Activated naive CD4-positive, alpha-beta T cell treated with anti-CD3 and anti-CD28 coated beads for 36 hours (primary cell): ENCODE results near the gene SLC2A4. TPM values are rescaled to one million over a fixed set of nuclear protein-coding genes. Genes with fewer than 3 reads are reported as not detected.

ENCODE experiments used
- CTCF ChIA-PET: fragments of 350-600 bp; sonication (Branson Sonifier 250); formaldehyde crosslinking; loops from one replicate; lab custom pipeline; 2021; ENCODE audit warnings: antibody characterized with exemption; lab: Charles Lee
- DNase-seq: peaks from one replicate; pipeline ENCODE4 v3.0.0-alpha.2; 2020
- H3K27ac Mint-ChIP-seq: one replicate; pipeline ENCODE4 v1.8.0; 2021; ENCODE audit warnings: mild to moderate bottlenecking, mixed read lengths
- H3K27me3 Mint-ChIP-seq: one replicate; pipeline ENCODE4 v1.8.0; 2021; ENCODE audit warnings: low read depth, mixed read lengths
- H3K36me3 Mint-ChIP-seq: one replicate; pipeline ENCODE4 v1.8.0; 2021; ENCODE audit warnings: low read depth, mixed read lengths
- H3K4me1 Mint-ChIP-seq: one replicate; pipeline ENCODE4 v1.8.0; 2021; ENCODE audit warnings: low read depth, mixed read lengths
- H3K4me3 Mint-ChIP-seq: one replicate; pipeline ENCODE4 v1.8.0; 2021; ENCODE audit warnings: mild to moderate bottlenecking, moderate library complexity, mixed read lengths
- H3K9me3 Mint-ChIP-seq: one replicate; pipeline ENCODE4 v1.8.0; 2021; ENCODE audit warnings: mixed read lengths
- intact Hi-C: fragments of 100-400 bp; cut with micrococcal nuclease; formaldehyde crosslinking; loops from one replicate; pipeline ENCODE4 v1.15.1; 2023
- total RNA-seq, 2 experiments: library from RNA; stranded (reverse); gene quantifications; one replicate each; pipeline ENCODE4 v1.2.3, GENCODE V29; 2021

The SLC2A4 gene
- total RNA-seq, 2 experiments from 2014 or later, result 0.19 to 0.37 TPM

- Mint-ChIP-seq H3K9me3 (no peaks in the 10 kb centered on the region), H3K36me3 (peaks cover 18% of the 10 kb centered on the region), H3K4me3 (peak overlapping the region; percentile 45), H3K27me3 (peaks cover 21% of the 10 kb centered on the region), H3K27ac (no peak overlapping the region), H3K4me1 (peaks cover 25% of the 10 kb centered on the region)
- DNase-seq, result no peak
- CTCF ChIA-PET, result no interaction called here
- intact Hi-C loops, result no loop called here
Observed at GRCh38 chr17:7260651-7261378, 20.7 kb upstream of the SLC2A4 start.

DNA sequence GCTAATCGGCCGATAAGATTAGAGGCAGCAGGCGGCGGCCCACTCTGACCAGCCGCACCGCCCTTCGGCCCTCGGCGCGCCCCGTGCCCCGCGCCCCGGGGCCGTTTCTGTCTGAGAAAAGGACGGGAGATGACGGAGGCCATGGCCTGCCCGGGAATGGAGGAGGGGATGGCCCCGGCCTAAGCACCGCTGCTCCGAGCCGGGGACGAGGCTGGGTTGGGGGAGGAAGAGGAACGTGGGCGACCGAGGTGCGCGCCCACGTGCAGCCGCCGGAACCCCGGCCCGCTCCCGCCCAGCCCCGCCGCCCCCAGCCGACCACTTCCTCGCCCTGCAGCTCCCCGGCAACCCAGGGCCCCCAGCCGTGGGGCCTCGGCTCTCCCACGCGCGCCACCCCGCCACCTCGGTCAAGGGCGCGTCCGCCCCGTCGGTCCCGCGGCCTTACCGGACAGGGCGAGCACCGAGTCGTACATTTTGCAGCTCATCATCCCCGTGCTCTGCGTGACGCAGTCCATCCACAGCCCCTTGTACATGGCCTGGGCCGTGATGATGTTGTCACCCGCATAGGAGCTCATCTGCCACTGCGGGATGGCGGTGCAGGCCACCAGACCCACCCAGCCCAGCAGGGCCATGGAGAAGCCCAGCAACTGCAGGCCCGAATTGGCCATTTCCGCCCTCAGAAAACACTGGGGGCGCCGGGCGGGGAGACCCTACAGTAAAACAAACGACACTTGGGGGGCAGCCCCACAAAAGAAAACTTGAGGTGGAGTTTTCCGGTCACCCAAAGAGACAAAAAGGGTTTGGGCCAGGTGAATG, 19.9 kb upstream of the SLC2A4 start:
- H3K27ac Mint-ChIP-seq, result no peak overlapping the region
- CTCF ChIA-PET, result no interaction called here
- peak; percentile 27 for DNase-seq
- peaks cover 21% of the 10 kb centered on the region for H3K27me3 Mint-ChIP-seq
- H3K4me1 Mint-ChIP-seq, result peaks cover 25% of the 10 kb centered on the region
- intact Hi-C loops, result no loop called here
- peaks cover 13% of the 10 kb centered on the region for H3K36me3 Mint-ChIP-seq
- no peaks in the 10 kb centered on the region for H3K9me3 Mint-ChIP-seq
- H3K4me3 Mint-ChIP-seq, result peak overlapping the region; percentile 56

GRCh38 chr17:7262192-7262934, 19.2 kb upstream of the SLC2A4 start, which contains the start of gene CLDN7:
Gene CLDN7 (minus strand): TSS chr17:7262478. CDS start chr17:7262043, 435 bp downstream.
- Mint-ChIP-seq H3K27me3 (peaks cover 21% of the 10 kb centered on the region), H3K36me3 (peaks cover 8% of the 10 kb centered on the region), H3K4me1 (peaks cover 25% of the 10 kb centered on the region), H3K4me3 (peak within 1 kb of the TSS; percentile 56), H3K27ac (no peak within 1 kb of the TSS), H3K9me3 (no peaks in the 10 kb centered on the region)
- DNase-seq, result no peak
- CTCF ChIA-PET, result no interaction called here
- intact Hi-C loops, result no loop called here

DNA sequence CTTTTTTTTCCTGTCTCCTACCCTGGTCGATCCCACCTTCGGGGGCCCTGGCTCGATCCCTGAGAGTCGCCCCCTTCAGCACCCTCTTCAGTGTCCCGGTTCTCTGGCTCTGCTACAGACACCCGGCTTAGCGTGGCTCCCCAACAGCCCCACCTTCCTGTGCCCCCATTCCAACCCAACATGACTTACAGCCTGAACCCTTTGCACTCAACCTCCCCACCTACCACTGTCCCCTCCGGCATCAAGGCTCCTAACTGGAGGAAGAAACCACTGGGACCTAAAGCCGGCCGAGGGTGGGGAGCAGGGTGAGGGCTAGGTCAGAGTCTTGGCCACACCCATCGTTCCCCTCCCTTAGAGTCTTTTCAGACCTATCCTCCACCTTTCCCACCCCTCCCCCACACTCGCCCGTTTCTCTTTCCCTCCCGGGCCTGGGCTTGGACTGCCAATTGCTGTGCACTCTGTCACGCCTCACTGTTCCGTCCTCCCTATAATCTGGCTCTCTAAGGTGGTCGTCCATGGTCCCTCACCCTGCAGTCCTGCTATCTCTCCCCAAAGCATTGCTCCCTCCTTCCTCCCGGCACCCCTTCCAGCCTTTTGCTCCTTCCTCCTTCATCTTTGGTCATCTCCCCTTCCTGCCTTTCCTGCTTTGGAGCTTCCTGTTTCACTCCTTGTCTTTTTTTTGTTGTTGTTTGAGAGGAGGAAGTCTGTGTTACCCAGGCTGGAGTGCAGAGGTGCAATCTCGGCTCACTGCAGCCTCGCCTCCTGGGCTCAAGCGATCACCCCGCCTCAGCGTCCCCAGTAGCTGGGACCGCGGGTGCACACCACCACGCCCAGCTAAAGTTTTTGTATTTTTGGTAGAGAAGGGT, 18.4 kb upstream of the SLC2A4 start:
- Mint-ChIP-seq H3K36me3 (peaks cover 6% of the 10 kb centered on the region), H3K27me3 (peaks cover 21% of the 10 kb centered on the region), H3K9me3 (no peaks in the 10 kb centered on the region), H3K4me1 (peaks cover 25% of the 10 kb centered on the region), H3K4me3 (peak overlapping the region; percentile 55), H3K27ac (no peak overlapping the region)
- peak; percentile 37 for DNase-seq
- intact Hi-C loops, result no loop called here
- CTCF ChIA-PET, result interaction anchor here (0.6 to 0.9 kb wide), 2 partner anchors 8 to 17 kb away, joined by 3 to 5 read pairs; no protein-coding TSS in a partner anchor

- peaks cover 6% of the 10 kb centered on the region for H3K36me3 Mint-ChIP-seq
- H3K4me1 Mint-ChIP-seq, result peaks cover 25% of the 10 kb centered on the region
- intact Hi-C loops, result no loop called here
- H3K27ac Mint-ChIP-seq, result no peak overlapping the region
- peaks cover 21% of the 10 kb centered on the region for H3K27me3 Mint-ChIP-seq
- H3K9me3 Mint-ChIP-seq, result no peaks in the 10 kb centered on the region
- CTCF ChIA-PET, result interaction anchor here (0.6 to 0.9 kb wide), 2 partner anchors 9 to 16 kb away, joined by 3 to 5 read pairs; no protein-coding TSS in a partner anchor
- no peak overlapping the region for H3K4me3 Mint-ChIP-seq
- no peak for DNase-seq
Observed at GRCh38 chr17:7263801-7264078, 17.8 kb upstream of the SLC2A4 start.

GRCh38 chr17:7266784-7267183, 14.7 kb upstream of the SLC2A4 start:
- no peak for DNase-seq
- intact Hi-C loops, result no loop called here
- CTCF ChIA-PET, result interaction anchor here (0.7 to 2.1 kb wide), 5 partner anchors 14 to 50 kb away, joined by 3 to 9 read pairs (median 3); partner anchors contain the start of gene SLC2A4
- no peak overlapping the region for H3K27ac Mint-ChIP-seq
- H3K4me3 Mint-ChIP-seq, result no peak overlapping the region
- no peaks in the 10 kb centered on the region for H3K36me3 Mint-ChIP-seq
- H3K27me3 Mint-ChIP-seq, result peaks cover 20% of the 10 kb centered on the region
- peaks cover 19% of the 10 kb centered on the region for H3K4me1 Mint-ChIP-seq
- no peaks in the 10 kb centered on the region for H3K9me3 Mint-ChIP-seq

DNA sequence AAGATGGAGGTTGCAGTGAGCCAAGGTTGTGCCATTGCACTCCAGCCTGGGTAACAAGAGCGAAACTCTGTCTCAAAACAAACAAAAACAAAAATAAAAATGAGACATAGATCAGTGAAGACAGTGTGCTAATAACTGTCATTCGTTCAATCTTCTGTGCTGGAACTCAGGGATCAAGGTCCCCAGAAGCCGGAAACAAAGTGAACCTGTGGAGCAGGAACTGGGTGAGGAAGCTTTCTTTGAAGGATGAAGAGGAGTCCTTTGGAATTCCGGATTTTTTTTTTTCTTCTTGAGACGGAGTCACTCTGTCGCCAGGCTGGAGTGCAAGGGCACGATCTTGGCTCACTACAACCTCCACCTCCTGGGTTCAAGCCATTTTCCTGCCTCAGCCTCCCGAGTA, 2.1 kb upstream of the SLC2A4 start:
- no peaks in the 10 kb centered on the region for H3K36me3 Mint-ChIP-seq
- H3K27ac Mint-ChIP-seq, result no peak overlapping the region
- no peak overlapping the region for H3K4me3 Mint-ChIP-seq
- no peaks in the 10 kb centered on the region for H3K9me3 Mint-ChIP-seq
- no peak for DNase-seq
- intact Hi-C loops, result no loop called here
- CTCF ChIA-PET, result interaction anchor here (0.6 to 2.7 kb wide), 3 partner anchors 17 to 28 kb away, joined by 3 to 25 read pairs (median 3); partner anchors contain the start of gene CTDNEP1
- H3K27me3 Mint-ChIP-seq, result peaks cover 17% of the 10 kb centered on the region
- H3K4me1 Mint-ChIP-seq, result peaks cover 20% of the 10 kb centered on the region

DNA sequence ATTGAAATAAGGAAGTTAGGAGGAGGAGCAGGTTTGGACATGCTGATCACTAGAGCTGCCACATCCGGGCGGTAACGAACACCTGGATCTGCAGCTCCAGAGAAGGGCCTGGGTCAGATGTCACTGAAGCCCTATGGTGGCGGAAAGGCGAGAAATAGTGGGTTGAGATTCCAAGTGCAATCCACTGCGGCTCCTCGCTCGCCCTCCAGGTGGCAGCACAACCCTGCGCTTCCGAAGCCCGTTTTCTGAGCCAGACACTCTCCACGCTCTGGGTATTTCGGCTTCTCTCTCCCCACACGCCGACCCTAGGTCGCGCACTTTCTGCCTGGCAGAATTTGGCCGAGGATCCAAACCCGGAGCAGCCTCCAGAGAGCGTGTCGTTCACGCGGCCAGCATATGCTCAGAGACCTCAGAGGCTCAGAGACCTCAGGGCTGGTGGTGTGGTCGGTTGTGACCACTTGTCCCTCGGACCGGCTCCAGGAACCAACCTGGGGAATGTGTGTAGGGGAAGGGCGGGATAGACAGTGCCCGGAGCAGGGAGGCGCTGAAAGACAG, 922 bp upstream of the SLC2A4 start:
- intact Hi-C loops, result loop anchor here (1.0 to 5.0 kb wide), 9 partner anchors 16 to 406 kb away; partner anchors contain the start of genes ELP5, SENP3, TMEM102 and TP53
- H3K4me3 Mint-ChIP-seq, result peak overlapping the region; percentile 74
- H3K27ac Mint-ChIP-seq, result no peak overlapping the region
- H3K27me3 Mint-ChIP-seq, result peaks cover 17% of the 10 kb centered on the region
- H3K36me3 Mint-ChIP-seq, result no peaks in the 10 kb centered on the region
- CTCF ChIA-PET, result interaction anchor here (0.6 to 2.5 kb wide), 11 partner anchors 13 to 272 kb away, joined by 3 to 45 read pairs (median 4); partner anchors contain the start of gene NEURL4
- peak; percentile 91 for DNase-seq
- no peaks in the 10 kb centered on the region for H3K9me3 Mint-ChIP-seq
- peaks cover 20% of the 10 kb centered on the region for H3K4me1 Mint-ChIP-seq

DNA sequence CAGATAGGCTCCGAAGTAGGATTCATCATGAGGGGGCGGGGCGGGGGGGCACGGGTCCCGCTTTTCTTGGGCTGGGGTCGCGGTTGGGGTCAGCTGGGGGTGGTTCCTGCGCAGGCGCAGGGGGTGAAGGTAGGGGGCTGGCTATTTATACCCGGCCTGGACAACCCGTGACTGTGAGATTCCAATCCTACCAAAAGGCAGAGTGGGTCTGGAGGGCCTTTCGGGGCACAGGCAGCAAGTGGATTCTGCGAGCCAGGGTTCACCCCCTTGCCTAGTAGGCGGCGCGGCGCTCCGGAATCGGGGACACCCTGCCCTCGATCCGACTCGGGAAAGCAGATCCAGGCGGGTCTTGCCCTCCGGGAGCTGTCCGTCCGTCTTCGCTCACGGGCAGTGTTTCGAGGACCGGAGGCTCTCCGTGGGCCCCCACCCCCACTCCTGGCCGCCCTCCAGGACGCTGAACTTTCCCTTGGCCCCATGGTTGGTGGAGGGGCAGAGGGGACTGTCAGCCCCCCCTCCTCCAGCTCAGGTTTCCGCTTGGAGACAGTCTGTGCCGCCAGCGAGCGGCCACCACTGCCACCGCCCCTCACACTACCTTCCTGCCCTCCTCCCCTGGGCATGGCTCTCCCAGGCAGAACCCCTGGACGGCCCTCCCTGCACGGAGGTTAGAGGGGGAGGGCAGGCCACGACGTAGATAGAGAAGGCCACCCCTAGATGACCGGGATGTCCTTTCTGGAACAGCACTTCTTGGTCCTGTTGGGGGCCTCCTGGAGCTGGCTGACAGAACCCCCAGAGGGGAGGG, 634 bp downstream of the SLC2A4 start:
- H3K9me3 Mint-ChIP-seq, result no peaks in the 10 kb centered on the region
- intact Hi-C loops, result loop anchor here (1.0 to 5.0 kb wide), 3 partner anchors 30 to 405 kb away; partner anchors contain the start of genes ELP5 and TP53
- peaks cover 20% of the 10 kb centered on the region for H3K4me1 Mint-ChIP-seq

GRCh38 chr17:7282752-7283321, 1.3 kb downstream of the SLC2A4 start:
- CTCF ChIA-PET, result interaction anchor here (0.8 to 1.0 kb wide), 2 partner anchors 13 to 106 kb away, joined by 3 to 4 read pairs; no protein-coding TSS in a partner anchor
- Mint-ChIP-seq H3K27me3 (peaks cover 17% of the 10 kb centered on the region), H3K4me3 (peak overlapping the region; percentile 32), H3K27ac (no peak overlapping the region), H3K36me3 (no peaks in the 10 kb centered on the region), H3K4me1 (peaks cover 20% of the 10 kb centered on the region), H3K9me3 (no peaks in the 10 kb centered on the region)
- peak; percentile 16 for DNase-seq
- intact Hi-C loops, result loop anchor here (5.0 kb wide), 1 partner anchor 236 kb away; no protein-coding TSS in a partner anchor

More for the DNA sequence above, 634 bp downstream of the SLC2A4 start:
- Mint-ChIP-seq H3K36me3 (no peaks in the 10 kb centered on the region), H3K4me3 (peak overlapping the region; percentile 74), H3K27ac (no peak overlapping the region), H3K27me3 (peaks cover 17% of the 10 kb centered on the region)
- CTCF ChIA-PET, result interaction anchor here (1.0 to 2.5 kb wide), 2 partner anchors 15 to 107 kb away, joined by 3 to 45 read pairs; no protein-coding TSS in a partner anchor
- DNase-seq, result peak; percentile 16
